GM23338 (cell line): ENCODE results near the gene ASCL2.

Experiments
- CTCF ChIP-seq, 2 experiments: fragments of 200-600 bp in 1 of 2; sonication (generic) in 1 of 2; conservative IDR thresholded peaks; 2 replicates each; pipeline versions ENCODE4 v1.5.1 to v1.6.1; 2016 to 2017; ENCODE audit warnings: antibody characterized with exemption in 2 of 2, low read depth in 2 of 2, mild to moderate bottlenecking in 2 of 2, moderate library complexity in 1 of 2
- EZH2 ChIP-seq: fragments of 200-600 bp; sonication (generic); IDR thresholded peaks from one replicate; pipeline ENCODE4 v1.8.0; 2017; ENCODE audit warnings: antibody characterized with exemption, mild to moderate bottlenecking, low read depth; ENCODE audit not compliant: unreplicated experiment
- JUNB ChIP-seq: IDR thresholded peaks from one replicate; pipeline ENCODE4 v1.6.1; 2016; ENCODE audit warnings: antibody characterized with exemption; ENCODE audit not compliant: unreplicated experiment

- TF ChIP-seq CTCF (conservative IDR thresholded peaks at IDR 0.05; ENCODE audit: low read depth in 2 of 2): no peak
- TF ChIP-seq EZH2: no peak
- no peak for TF ChIP-seq JUNB
These were observed 22.9 kb downstream of the ASCL2 start for GRCh38 chr11:2247496-2247895.
